Gastrocnemius medialis (tissue), 4 donors: ENCODE results near the gene ANO9. TPM values are rescaled to one million over a fixed set of nuclear protein-coding genes. Genes with fewer than 3 reads are reported as not detected.
"Not testable (repeated sequence)": the region's sequence is repeated elsewhere in the genome, so short reads cannot be mapped to it uniquely, and the experiment has no call there.

Source experiments
- ATAC-seq, 2 donors: fragments of 150-250 bp; one replicate each; pipeline ENCODE4 v1.9.1; 2016
- DNase-seq, 2 donors: peaks; one replicate each; pipeline ENCODE4 v3.0.0-alpha.2; 2019
- H3K27ac ChIP-seq, 4 donors: fragments of 200-600 bp; sonication (generic); 1 replicate in 1 of 4; 2 replicates in 3 of 4; pipeline ENCODE4 v1.5.1; 2016 to 2018; ENCODE audit warnings: mild to moderate bottlenecking in 2 of 4, moderate library complexity in 1 of 4
- H3K27me3 ChIP-seq, 3 donors: fragments of 200-600 bp; sonication (generic) in 2 of 3; 1 replicate in 1 of 3; 2 replicates in 2 of 3; pipeline versions ENCODE4 v1.5.1 to v1.6.0; 2016 to 2019; ENCODE audit warnings: mild to moderate bottlenecking in 1 of 3, moderate library complexity in 1 of 3
- H3K36me3 ChIP-seq, 2 donors: fragments of 200-600 bp; sonication (generic) in 1 of 2; one replicate each; pipeline ENCODE4 v1.5.1; 2017 to 2018
- H3K4me1 ChIP-seq, 2 donors: fragments of 200-600 bp; sonication (generic) in 1 of 2; one replicate each; pipeline ENCODE4 v1.5.1; 2016 to 2017; ENCODE audit warnings: mild to moderate bottlenecking in 2 of 2
- H3K4me3 ChIP-seq, 4 donors: fragments of 200-600 bp; sonication (generic) in 3 of 4; 1 replicate in 1 of 4; 2 replicates in 3 of 4; pipeline ENCODE4 v1.5.1; 2016 to 2019; ENCODE audit warnings: mild to moderate bottlenecking in 2 of 4
- H3K9me3 ChIP-seq, 3 donors: fragments of 200-600 bp; sonication (generic) in 2 of 3; 1 replicate in 1 of 3; 2 replicates in 2 of 3; pipeline ENCODE4 v1.5.1; 2016 to 2019
- CTCF ChIP-seq, 5 experiments: fragments of 450-650 bp in 3 of 5; fragments of 200-600 bp in 2 of 5; sonication (generic) in 2 of 5; IDR thresholded peaks in 4 of 5; conservative IDR thresholded peaks in 1 of 5; 1 replicate in 4 of 5; 2 replicates in 1 of 5; pipeline ENCODE4 v1.5.1; 2016 to 2019; ENCODE audit warnings: antibody characterized with exemption in 5 of 5, mild to moderate bottlenecking in 3 of 5, moderate library complexity in 3 of 5
- POLR2A ChIP-seq, 2 donors: fragments of 450-650 bp; IDR thresholded peaks; one replicate each; pipeline ENCODE4 v1.6.1; 2017; ENCODE audit warnings: antibody characterized with exemption in 2 of 2, mild to moderate bottlenecking in 2 of 2, moderate library complexity in 2 of 2
- in situ Hi-C, 4 donors: fragments of 200-750 bp; cut with MboI; loops; one replicate each; pipeline versions ENCODE4 v1.15.0 to v1.8.0; 2017; ENCODE audit warnings: low sequenced_read_pairs in 4 of 4
- intact Hi-C: fragments of 100-400 bp; cut with DNase I; formaldehyde crosslinking; loops from one replicate; pipeline ENCODE4 v1.15.1; 2023; ENCODE audit warnings: low total_unique reads
- total RNA-seq, 4 donors: library from RNA; depleted of rRNA; stranded (reverse); fragments of >200 nt; gene quantifications; one replicate each; pipeline versions ENCODE4 v1.1.0 to v1.2.3, GENCODE V29; 2016

Gene ANO9
- total RNA-seq, 4 donors from 2014 or later, result 0.23 to 0.41 TPM; not detected in 2

GRCh38 chr11:415640-416041, 26.2 kb downstream of the ANO9 start:
- no peaks in the 10 kb centered on the region for H3K9me3 ChIP-seq
- peak overlapping the region; percentile 20 to 56 (median 50) for H3K4me3 ChIP-seq
- H3K36me3 ChIP-seq, result no peaks in the 10 kb centered on the region
- intact Hi-C loops (no loop called here), in situ Hi-C loops (no loop called here)
- no peak for DNase-seq
- no peak for ATAC-seq
- peaks cover 28 to 52% (median 35%) of the 10 kb centered on the region in 3 donors for H3K27me3 ChIP-seq
- H3K27ac ChIP-seq, result peak overlapping the region; percentile 34 to 74 (median 68)
- TF ChIP-seq CTCF (IDR thresholded peaks at IDR 0.05 in 4 of 5, conservative IDR thresholded peaks at IDR 0.05 in 1 of 5) (no peak), POLR2A (IDR thresholded peaks at IDR 0.05) (no peak)
- no peaks in the 10 kb centered on the region for H3K4me1 ChIP-seq

- Histone ChIP-seq H3K27ac (peak overlapping the region in 2 of 4 donors; percentile 32 to 48), H3K4me1 (no peaks in the 10 kb centered on the region), H3K36me3 (no peaks in the 10 kb centered on the region), H3K4me3 (peak overlapping the region in 3 of 4 donors; percentile 10 to 56 (median 38)), H3K9me3 (no peaks in the 10 kb centered on the region), H3K27me3 (peaks cover 23 to 40% (median 30%) of the 10 kb centered on the region in 3 donors)
- in situ Hi-C loops, result no loop called here
- DNase-seq (no peak), ATAC-seq (peak in 1 of 2 donors; percentile 9)
- TF ChIP-seq CTCF (IDR thresholded peaks at IDR 0.05 in 4 of 5, conservative IDR thresholded peaks at IDR 0.05 in 1 of 5) (no peak), POLR2A (IDR thresholded peaks at IDR 0.05) (no peak)
- intact Hi-C loops, result no loop called here
These were observed 27.4 kb downstream of the ANO9 start for GRCh38 chr11:414318-414857.

- no peaks in the 10 kb centered on the region for H3K4me1 ChIP-seq
- H3K9me3 ChIP-seq, result no peaks in the 10 kb centered on the region
- intact Hi-C loops, result no loop called here
- no peak overlapping the region for H3K4me3 ChIP-seq
- in situ Hi-C loops, result no loop called here
- ATAC-seq (no peak), DNase-seq (no peak)
- TF ChIP-seq POLR2A (IDR thresholded peaks at IDR 0.05), result no peak
- no peak for TF ChIP-seq CTCF (IDR thresholded peaks at IDR 0.05 in 4 of 5, conservative IDR thresholded peaks at IDR 0.05 in 1 of 5)
- no peaks in the 10 kb centered on the region for H3K36me3 ChIP-seq
- H3K27me3 ChIP-seq, result peaks cover 20 to 36% (median 24%) of the 10 kb centered on the region in 3 donors
- H3K27ac ChIP-seq, result no peak overlapping the region
These were observed 28.4 kb downstream of the ANO9 start for GRCh38 chr11:413120-414081.

GRCh38 chr11:412641-413119, 29.1 kb downstream of the ANO9 start:
- H3K27ac ChIP-seq, result no peak overlapping the region
- in situ Hi-C loops, result no loop called here
- TF ChIP-seq POLR2A (IDR thresholded peaks at IDR 0.05) (no peak), CTCF (IDR thresholded peaks at IDR 0.05 in 4 of 5, conservative IDR thresholded peaks at IDR 0.05 in 1 of 5) (no peak)
- H3K4me3 ChIP-seq, result no peak overlapping the region
- ATAC-seq, result no peak
- no peak for DNase-seq
- H3K4me1 ChIP-seq, result no peaks in the 10 kb centered on the region
- H3K27me3 ChIP-seq, result peaks cover 18 to 32% (median 20%) of the 10 kb centered on the region in 3 donors
- intact Hi-C loops, result no loop called here
- no peaks in the 10 kb centered on the region for H3K36me3 ChIP-seq
- no peaks in the 10 kb centered on the region for H3K9me3 ChIP-seq

DNA sequence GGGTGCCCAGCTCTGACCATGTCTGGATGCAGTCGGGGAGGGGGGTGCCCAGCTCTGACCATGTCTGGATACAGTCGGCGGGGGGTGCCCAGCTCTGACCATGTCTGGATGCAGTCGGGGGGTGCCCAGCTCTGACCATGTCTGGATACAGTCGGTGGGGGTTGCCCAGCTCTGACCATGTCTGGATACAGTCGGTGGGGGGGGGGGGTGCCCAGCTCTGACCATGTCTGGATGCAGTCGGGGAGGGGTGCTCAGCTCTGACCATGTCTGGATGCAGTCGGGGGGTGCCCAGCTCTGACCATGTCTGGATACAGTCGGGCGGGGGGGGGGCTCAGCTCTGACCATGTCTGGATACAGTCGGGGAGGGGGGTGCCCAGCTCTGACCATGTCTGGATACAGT, 30.3 kb downstream of the ANO9 start:
- H3K9me3 ChIP-seq, H3K4me3 ChIP-seq, H3K4me1 ChIP-seq, H3K36me3 ChIP-seq, DNase-seq, in situ Hi-C loops, intact Hi-C loops, H3K27ac ChIP-seq, ATAC-seq: not testable (repeated sequence)
- peaks cover 12 to 31% (median 17%) of the 10 kb centered on the region in 3 donors for H3K27me3 ChIP-seq

DNA sequence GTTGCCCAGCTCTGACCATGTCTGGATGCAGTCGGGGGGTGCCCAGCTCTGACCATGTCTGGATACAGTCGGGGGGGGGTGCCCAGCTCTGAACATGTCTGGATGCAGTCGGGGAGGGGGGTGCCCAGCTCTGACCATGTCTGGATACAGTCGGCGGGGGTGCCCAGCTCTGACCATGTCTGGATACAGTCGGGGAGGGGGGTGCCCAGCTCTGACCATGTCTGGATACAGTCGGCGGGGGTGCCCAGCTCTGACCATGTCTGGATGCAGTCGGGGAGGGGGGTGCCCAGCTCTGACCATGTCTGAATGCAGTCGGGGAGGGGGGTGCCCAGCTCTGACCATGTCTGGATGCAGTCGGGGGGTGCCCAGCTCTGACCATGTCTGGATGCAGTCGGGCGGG, 31.1 kb downstream of the ANO9 start:
- H3K27ac ChIP-seq, H3K9me3 ChIP-seq, ATAC-seq, DNase-seq, intact Hi-C loops, H3K4me1 ChIP-seq, H3K36me3 ChIP-seq, in situ Hi-C loops, H3K4me3 ChIP-seq: not testable (repeated sequence)
- peaks cover 7 to 29% (median 9%) of the 10 kb centered on the region in 3 donors for H3K27me3 ChIP-seq
